Stomach (tissue), 4 donors: Measurements from ENCODE around the gene CYTH3.
"Not testable (repeated sequence)": the region's sequence is repeated elsewhere in the genome, so short reads cannot be mapped to it uniquely, and the experiment has no call there.

Experiments used
- EP300 ChIP-seq: sonication (generic); formaldehyde crosslinking; IDR thresholded peaks from one replicate; pipeline ENCODE4 v1.6.1; 2017; ENCODE audit warnings: antibody characterized with exemption
- POLR2AphosphoS5 ChIP-seq, 3 donors: sonication (generic); formaldehyde crosslinking; IDR thresholded peaks; one replicate each; pipeline ENCODE4 v1.6.1; 2016; ENCODE audit warnings: antibody characterized with exemption in 3 of 3
- TF ChIP-seq, protein P1 (sequence below), 7 experiments: fragments of 450-650 bp in 4 of 7; fragments of 200-600 bp in 3 of 7; sonication (generic) in 3 of 7; IDR thresholded peaks; one replicate each; pipeline ENCODE4 v1.5.1; 2016 to 2019; ENCODE audit warnings: antibody characterized with exemption in 7 of 7, control low read depth in 2 of 7, mild to moderate bottlenecking in 1 of 7

DNA sequence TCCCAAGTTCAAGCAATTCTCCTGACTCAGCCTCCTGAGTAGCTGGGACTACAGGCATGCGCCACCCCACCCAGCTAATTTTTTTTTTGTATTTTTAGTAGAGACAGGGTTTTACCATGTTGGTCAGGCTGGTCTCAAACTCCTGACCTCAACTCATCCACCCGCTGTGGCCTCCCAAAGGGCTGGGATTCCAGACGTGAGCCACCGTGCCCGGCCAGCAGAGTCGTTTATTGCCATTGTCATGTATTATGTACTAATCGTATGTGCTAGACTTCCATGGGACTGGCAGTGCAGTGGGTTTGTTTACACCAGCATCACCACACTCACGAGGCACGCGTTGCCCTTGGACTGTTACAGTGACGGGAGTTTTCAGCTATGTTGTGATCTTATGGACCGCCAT, 120.9 kb downstream of the CYTH3 start:
- TF ChIP-seq, protein P1, sequence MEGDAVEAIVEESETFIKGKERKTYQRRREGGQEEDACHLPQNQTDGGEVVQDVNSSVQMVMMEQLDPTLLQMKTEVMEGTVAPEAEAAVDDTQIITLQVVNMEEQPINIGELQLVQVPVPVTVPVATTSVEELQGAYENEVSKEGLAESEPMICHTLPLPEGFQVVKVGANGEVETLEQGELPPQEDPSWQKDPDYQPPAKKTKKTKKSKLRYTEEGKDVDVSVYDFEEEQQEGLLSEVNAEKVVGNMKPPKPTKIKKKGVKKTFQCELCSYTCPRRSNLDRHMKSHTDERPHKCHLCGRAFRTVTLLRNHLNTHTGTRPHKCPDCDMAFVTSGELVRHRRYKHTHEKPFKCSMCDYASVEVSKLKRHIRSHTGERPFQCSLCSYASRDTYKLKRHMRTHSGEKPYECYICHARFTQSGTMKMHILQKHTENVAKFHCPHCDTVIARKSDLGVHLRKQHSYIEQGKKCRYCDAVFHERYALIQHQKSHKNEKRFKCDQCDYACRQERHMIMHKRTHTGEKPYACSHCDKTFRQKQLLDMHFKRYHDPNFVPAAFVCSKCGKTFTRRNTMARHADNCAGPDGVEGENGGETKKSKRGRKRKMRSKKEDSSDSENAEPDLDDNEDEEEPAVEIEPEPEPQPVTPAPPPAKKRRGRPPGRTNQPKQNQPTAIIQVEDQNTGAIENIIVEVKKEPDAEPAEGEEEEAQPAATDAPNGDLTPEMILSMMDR (IDR thresholded peaks at IDR 0.05) = not testable (repeated sequence)
- TF ChIP-seq EP300; POLR2AphosphoS5 (IDR thresholded peaks at IDR 0.05): not testable (repeated sequence)
